Measurements from ENCODE around the gene RALGAPA2.
"Not testable (repeated sequence)": the region's sequence is repeated elsewhere in the genome, so short reads cannot be mapped to it uniquely, and the experiment has no call there.

Gene RALGAPA2

GRCh38 chr20:20363434-20363798 is 349.0 kb downstream of the RALGAPA2 start:
- CTCF ChIA-PET: no interaction called here
- POLR2A ChIA-PET: no interaction called here
- no peak for DNase-seq (ENCODE audit: extremely low spot score)
- no peak for TF ChIP-seq NFRKB (IDR thresholded peaks at IDR 0.05)
- no peak for TF ChIP-seq ARNT (IDR thresholded peaks at IDR 0.05)
- TF ChIP-seq ELF4 (IDR thresholded peaks at IDR 0.05): no peak
- no peak for TF ChIP-seq TARDBP (IDR thresholded peaks at IDR 0.05)
- TF ChIP-seq SP1 (IDR thresholded peaks at IDR 0.05): no peak
- no peak for TF ChIP-seq LEF1 (IDR thresholded peaks at IDR 0.05; ENCODE audit: borderline replicate concordance)
- no peak for TF ChIP-seq ZNF384 (IDR thresholded peaks at IDR 0.05)
- no peak for TF ChIP-seq SUZ12 (IDR thresholded peaks at IDR 0.05)
- TF ChIP-seq L3MBTL2 (conservative IDR thresholded peaks at IDR 0.05): no peak
- no peak for TF ChIP-seq HDGF (IDR thresholded peaks at IDR 0.05; ENCODE audit: borderline replicate concordance)
- no peak for TF ChIP-seq FOXM1 (IDR thresholded peaks at IDR 0.05; ENCODE audit: borderline replicate concordance)

GRCh38 chr20:20362774-20363433 is 349.5 kb downstream of the RALGAPA2 start:
- ChIA-PET CTCF (interaction anchor here (0.7 kb wide), 1 partner anchor 126 kb away, joined by 3 read pairs; no protein-coding TSS in a partner anchor), POLR2A (no interaction called here)
- TF ChIP-seq FOXM1 (IDR thresholded peaks at IDR 0.05; ENCODE audit: borderline replicate concordance) (no peak), SP1 (IDR thresholded peaks at IDR 0.05) (no peak), CTBP1 (IDR thresholded peaks at IDR 0.05; ENCODE audit: borderline replicate concordance) (no peak), TARDBP (IDR thresholded peaks at IDR 0.05) (no peak), ELF4 (IDR thresholded peaks at IDR 0.05) (no peak), NFRKB (IDR thresholded peaks at IDR 0.05) (no peak), LEF1 (IDR thresholded peaks at IDR 0.05; ENCODE audit: borderline replicate concordance) (no peak), FOXK2 (IDR thresholded peaks at IDR 0.05) (no peak), ARNT (IDR thresholded peaks at IDR 0.05) (no peak), ZNF384 (IDR thresholded peaks at IDR 0.05) (no peak), HDGF (IDR thresholded peaks at IDR 0.05; ENCODE audit: borderline replicate concordance) (no peak), L3MBTL2 (conservative IDR thresholded peaks at IDR 0.05) (no peak), PKNOX1 (IDR thresholded peaks at IDR 0.05) (no peak), FOXA1 (IDR thresholded peaks at IDR 0.05) (no peak)
- DNase-seq (ENCODE audit: extremely low spot score): no peak

GRCh38 chr20:20360464-20360863 is 352.0 kb downstream of the RALGAPA2 start:
- DNase-seq (ENCODE audit: extremely low spot score): peak; percentile 72
- ChIA-PET POLR2A (no interaction called here), CTCF (no interaction called here)
- no peak for TF ChIP-seq ELF4 (IDR thresholded peaks at IDR 0.05)

DNA sequence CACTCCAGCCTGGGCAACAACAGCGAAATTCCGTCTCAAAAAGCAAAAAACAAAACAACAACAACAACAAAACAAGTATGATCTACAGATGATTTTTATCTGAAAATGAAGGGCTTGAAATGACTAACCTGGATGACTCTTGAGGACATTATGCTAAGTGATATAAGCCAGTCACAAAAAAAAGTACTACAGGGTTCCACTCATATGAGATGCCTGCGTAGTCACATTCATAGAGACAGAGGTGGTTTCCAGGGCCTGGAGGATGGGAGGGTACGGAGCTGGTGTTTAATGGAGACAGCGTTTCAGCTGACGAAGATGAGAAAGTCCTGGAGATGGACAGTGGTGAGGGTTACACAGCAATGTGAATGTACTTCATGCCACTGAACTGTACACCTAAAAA is 352.8 kb downstream of the RALGAPA2 start:
- POLR2A ChIA-PET: no interaction called here
- CTCF ChIA-PET: interaction anchor here (0.5 kb wide), 1 partner anchor 28 kb away, joined by 9 read pairs; no protein-coding TSS in a partner anchor
- TF ChIP-seq SUZ12 (IDR thresholded peaks at IDR 0.05) (no peak), ARNT (IDR thresholded peaks at IDR 0.05) (no peak), ELF4 (IDR thresholded peaks at IDR 0.05) (no peak), ZNF384 (IDR thresholded peaks at IDR 0.05) (no peak), CTBP1 (IDR thresholded peaks at IDR 0.05; ENCODE audit: borderline replicate concordance) (no peak), FOXA1 (IDR thresholded peaks at IDR 0.05) (no peak)
- no peak for DNase-seq (ENCODE audit: extremely low spot score)

GRCh38 chr20:20358801-20359200 is 353.6 kb downstream of the RALGAPA2 start:
- no peak for TF ChIP-seq ELF4 (IDR thresholded peaks at IDR 0.05)
- TF ChIP-seq PKNOX1 (IDR thresholded peaks at IDR 0.05): no peak
- TF ChIP-seq BHLHE40 (IDR thresholded peaks at IDR 0.05; ENCODE audit: borderline replicate concordance): no peak
- no peak for TF ChIP-seq L3MBTL2 (conservative IDR thresholded peaks at IDR 0.05)
- TF ChIP-seq ZNF384 (IDR thresholded peaks at IDR 0.05): no peak
- TF ChIP-seq NFRKB (IDR thresholded peaks at IDR 0.05): no peak
- no peak for TF ChIP-seq SP1 (IDR thresholded peaks at IDR 0.05)
- TF ChIP-seq LEF1 (IDR thresholded peaks at IDR 0.05; ENCODE audit: borderline replicate concordance): no peak
- no peak for TF ChIP-seq SUZ12 (IDR thresholded peaks at IDR 0.05)
- TF ChIP-seq ARNT (IDR thresholded peaks at IDR 0.05): no peak
- no peak for TF ChIP-seq TARDBP (IDR thresholded peaks at IDR 0.05)
- no peak for TF ChIP-seq FOXM1 (IDR thresholded peaks at IDR 0.05; ENCODE audit: borderline replicate concordance)
- no peak for TF ChIP-seq FOXK2 (IDR thresholded peaks at IDR 0.05)
- TF ChIP-seq HDGF (IDR thresholded peaks at IDR 0.05; ENCODE audit: borderline replicate concordance): no peak
- TF ChIP-seq CTBP1 (IDR thresholded peaks at IDR 0.05; ENCODE audit: borderline replicate concordance): no peak
- no peak for TF ChIP-seq FOXA1 (IDR thresholded peaks at IDR 0.05)
- POLR2A ChIA-PET: no interaction called here
- no peak for DNase-seq (ENCODE audit: extremely low spot score)
- CTCF ChIA-PET: no interaction called here

GRCh38 chr20:20355503-20355902 is 356.9 kb downstream of the RALGAPA2 start:
- CTCF ChIA-PET; DNase-seq (ENCODE audit: extremely low spot score); POLR2A ChIA-PET: not testable (repeated sequence)

DNA sequence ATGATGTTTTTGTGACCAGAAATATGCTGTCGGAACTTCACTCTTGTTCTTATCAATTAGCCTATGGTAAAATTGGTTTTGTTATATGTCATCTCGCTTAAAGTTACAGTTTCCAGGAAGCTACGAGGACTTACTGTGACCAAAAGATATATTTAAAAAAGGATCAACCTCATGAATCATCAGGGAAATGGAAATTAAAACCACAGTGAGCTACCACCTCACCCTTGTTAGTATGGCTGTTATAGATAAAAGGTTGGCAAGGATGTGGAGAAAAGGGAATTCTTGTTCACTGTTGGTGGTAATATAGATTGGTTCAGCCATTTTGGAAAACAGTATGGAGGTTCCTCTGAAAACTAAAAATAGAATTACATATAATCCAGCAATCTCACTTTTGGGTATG is 358.9 kb downstream of the RALGAPA2 start:
- TF ChIP-seq ZNF384 (IDR thresholded peaks at IDR 0.05) (no peak), HDGF (IDR thresholded peaks at IDR 0.05; ENCODE audit: borderline replicate concordance) (no peak), ELF4 (IDR thresholded peaks at IDR 0.05) (no peak), ARNT (IDR thresholded peaks at IDR 0.05) (no peak)
- CTCF ChIA-PET: no interaction called here
- POLR2A ChIA-PET: no interaction called here
- no peak for DNase-seq (ENCODE audit: extremely low spot score)

- POLR2A ChIA-PET: no interaction called here
- TF ChIP-seq BHLHE40 (IDR thresholded peaks at IDR 0.05; ENCODE audit: borderline replicate concordance) (no peak), PKNOX1 (IDR thresholded peaks at IDR 0.05) (no peak), SP1 (IDR thresholded peaks at IDR 0.05) (no peak), NFRKB (IDR thresholded peaks at IDR 0.05) (no peak), FOXM1 (IDR thresholded peaks at IDR 0.05; ENCODE audit: borderline replicate concordance) (no peak), FOXK2 (IDR thresholded peaks at IDR 0.05) (no peak), ARNT (IDR thresholded peaks at IDR 0.05) (no peak)
- no peak for DNase-seq (ENCODE audit: extremely low spot score)
- CTCF ChIA-PET: no interaction called here
Observed at GRCh38 chr20:20344476-20344875, 368.0 kb downstream of the RALGAPA2 start.
